NCI-H446 treated with DMSO at 0.1 percent for 48 hours (cell line): ENCODE data around the gene KCNMA1.
A peak's percentile ranks its signal among the peaks of the same experiment; 100 is the strongest.

Experiments used
- DNase-seq: peaks from one replicate; lab custom pipeline; 2025; lab: John Stamatoyannopoulos, UW

Gene KCNMA1

DNA sequence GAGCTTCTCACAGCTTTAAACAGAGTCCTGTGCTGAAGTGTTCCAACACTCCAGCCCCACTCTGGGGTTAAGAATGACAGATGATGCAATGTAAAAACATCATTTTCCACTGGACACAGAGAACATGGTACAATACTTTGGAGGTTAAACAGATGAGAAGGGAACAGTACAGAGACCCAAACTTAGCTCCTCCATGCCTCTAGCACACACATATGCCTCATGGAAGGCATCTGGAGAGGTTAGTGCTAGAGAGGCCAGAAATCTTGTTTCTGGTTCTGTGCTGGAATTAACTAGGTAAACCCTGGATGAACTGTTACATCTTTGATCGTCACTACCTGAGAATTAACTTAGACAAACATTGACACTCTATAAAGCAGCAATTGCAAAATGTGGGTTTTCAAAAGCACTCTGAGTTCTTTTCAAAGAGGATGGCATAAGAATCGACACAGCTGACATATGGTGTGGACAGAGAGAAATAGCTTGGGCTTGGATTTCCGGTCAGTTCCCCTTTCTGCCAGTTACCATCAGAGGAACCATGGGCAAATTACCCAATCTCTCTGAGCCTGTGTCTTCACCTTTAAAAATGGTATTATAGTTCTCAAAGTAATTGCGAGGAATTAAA is 81.9 kb downstream of the KCNMA1 start:
- no peak for DNase-seq

GRCh38 chr10:77554996-77555397 is 82.6 kb downstream of the KCNMA1 start:
- DNase-seq, result no peak

DNA sequence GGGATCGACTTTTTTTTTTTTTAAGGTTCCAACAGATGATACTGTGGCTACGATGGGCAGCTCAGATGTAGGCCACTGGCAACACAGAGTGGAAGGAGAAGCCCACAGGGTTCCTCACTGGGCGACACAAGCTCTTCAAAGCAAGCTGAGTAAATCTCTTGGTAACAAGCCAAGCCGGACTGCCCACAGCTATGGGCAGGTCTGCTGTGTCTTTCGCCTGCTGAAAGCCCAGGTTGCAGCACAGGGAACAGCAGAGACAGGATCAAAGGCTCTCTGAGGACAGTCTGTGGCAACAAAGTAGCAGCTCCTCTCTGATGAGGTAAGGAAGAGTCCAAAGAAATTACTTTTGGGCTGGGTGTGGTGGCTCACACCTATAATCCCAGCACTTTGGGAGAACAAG is 83.6 kb downstream of the KCNMA1 start:
- DNase-seq, result no peak

GRCh38 chr10:77553311-77553710 is 84.3 kb downstream of the KCNMA1 start:
- no peak for DNase-seq

- no peak for DNase-seq
Measured at GRCh38 chr10:77552252-77552651, 85.4 kb downstream of the KCNMA1 start.

- no peak for DNase-seq
Measured at GRCh38 chr10:77550378-77550777, 87.2 kb downstream of the KCNMA1 start.

GRCh38 chr10:77548671-77549070 is 88.9 kb downstream of the KCNMA1 start:
- DNase-seq, result no peak

DNA sequence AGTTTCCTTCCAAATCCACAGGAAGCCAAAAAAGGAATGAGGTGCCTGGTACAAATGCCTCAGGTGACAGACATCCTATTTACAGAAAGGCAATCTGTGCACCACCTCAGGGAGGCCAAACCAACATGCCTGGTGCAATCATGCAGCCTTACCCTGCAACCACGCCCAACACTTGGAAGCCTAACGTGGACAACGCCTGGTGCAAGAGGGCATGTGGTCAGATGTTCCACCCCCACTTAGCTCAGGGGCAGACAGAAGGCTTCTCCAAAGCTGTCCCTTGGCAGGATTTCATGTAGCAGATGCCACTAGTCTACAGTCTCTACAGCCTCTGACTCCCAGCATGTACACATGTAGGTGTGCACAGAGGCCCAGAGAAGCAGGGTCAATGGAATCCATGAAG is 89.5 kb downstream of the KCNMA1 start:
- no peak for DNase-seq

DNA sequence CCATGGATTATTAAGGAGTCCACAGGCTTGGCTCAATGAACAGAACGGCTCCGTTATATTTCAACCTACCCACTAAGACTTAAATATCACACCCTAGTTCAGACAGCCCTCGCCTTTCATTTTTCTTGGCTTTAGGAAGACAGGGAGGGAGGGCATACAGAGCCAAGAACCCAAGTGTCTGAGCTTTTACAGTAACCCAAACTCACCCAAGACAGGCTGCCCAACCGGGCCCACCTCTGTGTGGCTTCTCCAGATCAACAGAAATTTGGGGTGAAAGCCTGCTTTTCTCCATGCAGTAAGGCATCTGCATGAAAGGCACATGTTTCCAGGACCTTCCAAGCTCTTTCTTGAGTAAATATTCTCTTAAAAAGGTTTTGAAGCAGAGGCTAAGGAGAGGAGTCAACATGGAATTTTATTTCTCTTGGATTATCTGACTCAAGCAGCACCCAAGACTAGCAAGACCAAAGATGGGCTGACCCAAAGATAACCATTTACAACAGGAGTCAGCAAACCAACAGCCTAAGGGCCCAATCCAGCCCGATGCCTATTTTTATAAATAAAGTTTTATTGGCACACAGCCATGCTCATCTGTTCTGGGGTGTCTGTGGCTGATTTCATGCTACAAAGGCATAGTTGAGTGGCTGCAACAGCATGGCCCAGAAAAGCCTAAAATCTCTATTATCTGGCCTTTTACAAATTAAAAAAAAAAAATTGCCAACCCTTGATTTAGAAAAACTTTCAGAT is 90.1 kb downstream of the KCNMA1 start:
- no peak for DNase-seq

DNA sequence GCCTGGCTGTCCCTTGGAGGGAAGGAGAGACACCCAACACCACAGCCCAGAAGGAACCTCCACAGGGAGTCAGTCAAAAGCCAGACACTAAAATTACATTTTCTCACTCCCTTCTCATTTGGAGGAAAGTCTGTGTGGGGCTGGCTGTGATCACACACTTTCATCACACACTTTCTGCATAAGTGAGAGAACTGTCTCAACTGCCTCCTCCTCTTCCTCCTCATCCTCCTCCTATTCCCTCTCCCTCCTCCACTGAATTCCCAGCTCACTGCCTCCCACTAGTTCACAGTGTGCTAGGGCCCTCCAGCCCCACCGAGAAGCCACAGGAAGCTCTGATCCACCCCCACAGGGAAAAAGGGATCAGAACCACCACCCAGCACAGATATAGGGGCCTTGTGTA is 91.6 kb downstream of the KCNMA1 start:
- DNase-seq, result no peak

DNA sequence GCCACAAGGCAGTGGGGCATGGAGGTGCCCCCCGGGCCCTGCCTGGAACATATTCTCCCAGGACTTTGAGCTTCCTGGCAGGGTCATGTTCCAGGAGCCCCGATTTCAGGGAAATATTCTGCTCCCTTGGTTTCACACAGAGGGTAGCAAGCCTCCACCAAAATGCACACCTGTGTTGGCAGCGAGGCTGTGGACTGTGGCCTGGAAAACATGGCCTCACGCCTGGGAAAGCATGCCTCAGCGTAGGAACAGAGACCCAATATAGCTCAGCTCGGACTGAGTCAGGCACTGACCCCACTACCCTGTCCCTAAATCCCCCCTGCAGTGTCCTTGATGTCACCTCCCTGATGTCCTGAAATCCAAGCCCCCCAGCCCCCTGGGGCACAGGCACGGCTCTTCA is 92.0 kb downstream of the KCNMA1 start:
- DNase-seq, result no peak

DNA sequence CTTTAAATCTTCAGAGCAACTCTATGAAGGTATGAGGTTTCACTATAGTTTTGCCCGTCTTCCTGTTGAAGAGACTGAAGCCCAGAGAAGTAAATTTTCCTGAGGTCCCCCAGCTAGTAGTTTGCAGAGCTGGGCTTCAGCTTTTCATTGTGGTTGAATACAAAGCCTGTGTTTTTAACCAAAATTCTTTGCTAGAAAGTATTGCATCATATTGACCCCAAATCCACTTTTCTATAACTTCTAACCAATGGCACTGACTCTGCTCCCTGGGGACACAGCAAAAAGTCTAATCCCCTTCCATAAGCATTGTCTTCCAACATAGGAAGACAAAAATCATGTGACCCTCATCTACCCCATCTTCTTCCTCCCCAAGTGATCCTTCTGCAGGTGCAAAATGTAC is 93.0 kb downstream of the KCNMA1 start:
- DNase-seq, result no peak

DNA sequence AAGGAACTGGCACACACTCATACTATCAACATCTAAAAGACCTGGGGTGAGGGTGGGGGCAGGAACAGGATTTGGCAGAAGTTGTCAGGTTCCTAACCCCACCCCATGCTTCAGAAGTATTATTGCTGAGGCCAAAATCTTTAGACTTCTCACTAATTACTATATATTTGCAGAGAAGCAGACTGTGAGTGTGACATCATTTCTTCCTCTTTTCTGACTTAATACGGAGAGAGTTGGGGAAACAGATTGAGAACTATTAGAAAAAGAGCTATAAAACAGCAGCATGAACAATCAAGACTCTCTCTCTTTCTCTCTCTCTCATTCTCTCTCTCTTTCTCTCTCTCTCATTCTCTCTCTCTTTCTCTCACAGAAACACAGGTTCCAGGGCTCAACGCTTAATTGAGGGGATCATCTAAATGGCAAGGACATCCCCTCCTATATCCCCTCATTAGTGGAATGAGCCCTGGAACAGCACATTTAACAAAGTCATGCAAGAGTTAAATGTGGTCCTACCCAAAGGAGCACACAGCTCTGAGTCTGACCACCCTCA is 94.8 kb downstream of the KCNMA1 start:
- DNase-seq, result no peak

DNA sequence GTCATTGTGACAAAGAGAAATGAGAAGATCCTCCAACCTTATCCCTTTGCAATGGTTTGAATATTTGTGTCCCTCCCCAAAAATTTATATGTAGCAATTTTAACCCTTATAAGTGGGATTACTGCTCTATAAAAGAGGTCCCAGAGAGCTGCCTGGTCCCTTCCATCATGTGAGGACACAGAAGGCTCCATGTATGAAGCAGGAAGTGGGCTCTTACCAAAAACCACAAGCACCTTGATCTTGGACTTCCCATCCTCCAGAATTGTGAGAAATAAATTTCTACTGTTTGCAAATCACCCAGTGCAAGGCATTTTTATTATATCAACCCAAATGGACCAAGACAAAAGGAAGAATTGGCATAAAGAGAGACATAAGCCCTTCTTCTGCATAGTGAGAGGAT is 95.7 kb downstream of the KCNMA1 start:
- no peak for DNase-seq

DNA sequence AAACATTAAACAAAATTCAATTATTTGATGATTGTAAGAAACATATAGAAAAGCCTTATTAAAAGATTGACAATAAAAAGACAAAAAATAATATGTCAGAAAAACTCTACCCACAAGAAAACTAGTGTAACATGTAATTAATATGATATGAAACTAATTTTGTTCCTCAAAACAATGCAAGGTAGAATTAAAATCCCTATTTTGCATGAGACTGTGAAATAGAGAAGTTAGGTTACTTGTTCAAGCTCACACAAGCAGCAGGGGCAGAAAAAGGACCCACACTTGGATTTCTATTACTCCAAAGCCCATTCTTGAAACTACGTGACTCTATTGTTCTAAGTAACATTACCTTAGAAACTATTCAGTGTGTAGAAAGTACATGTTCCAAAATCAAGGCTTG is 96.4 kb downstream of the KCNMA1 start:
- DNase-seq, result no peak

DNA sequence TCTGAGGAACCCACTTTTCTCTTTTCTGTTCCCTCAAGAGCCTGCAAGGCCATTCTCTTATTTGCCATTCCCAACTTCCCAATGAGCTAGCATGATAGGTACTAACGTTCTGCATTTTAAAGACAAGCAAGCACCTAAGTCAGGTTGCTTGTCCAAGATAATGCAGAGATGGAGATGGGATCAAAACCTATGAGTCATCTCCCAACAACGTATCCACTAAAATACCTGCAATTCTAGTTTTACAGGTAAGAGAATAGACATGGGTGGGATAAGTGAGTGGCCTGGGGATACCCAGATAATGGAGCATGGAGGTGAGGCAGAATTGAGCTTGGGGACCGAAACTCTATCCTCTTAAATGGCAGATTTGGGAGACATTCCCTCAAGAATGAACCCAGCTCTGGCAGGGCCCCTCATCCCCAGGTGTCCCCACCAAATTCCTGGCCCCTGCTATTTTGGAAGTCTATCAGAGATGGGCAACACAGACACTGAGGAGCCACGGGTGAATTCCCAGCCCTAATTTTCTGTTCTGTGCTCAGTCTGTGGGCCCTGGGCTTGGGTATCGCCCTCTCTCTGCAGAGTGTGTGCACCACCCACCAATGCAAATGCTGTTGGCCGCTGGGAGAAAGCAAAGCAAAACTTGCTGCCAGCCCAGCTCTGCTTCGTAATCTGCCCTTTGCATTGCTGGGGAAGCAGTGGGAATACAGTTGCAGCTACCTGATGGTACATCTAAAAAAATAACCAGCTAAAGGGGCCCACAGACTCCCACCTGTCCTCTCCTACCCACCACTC is 98.3 kb downstream of the KCNMA1 start:
- DNase-seq, result no peak

DNA sequence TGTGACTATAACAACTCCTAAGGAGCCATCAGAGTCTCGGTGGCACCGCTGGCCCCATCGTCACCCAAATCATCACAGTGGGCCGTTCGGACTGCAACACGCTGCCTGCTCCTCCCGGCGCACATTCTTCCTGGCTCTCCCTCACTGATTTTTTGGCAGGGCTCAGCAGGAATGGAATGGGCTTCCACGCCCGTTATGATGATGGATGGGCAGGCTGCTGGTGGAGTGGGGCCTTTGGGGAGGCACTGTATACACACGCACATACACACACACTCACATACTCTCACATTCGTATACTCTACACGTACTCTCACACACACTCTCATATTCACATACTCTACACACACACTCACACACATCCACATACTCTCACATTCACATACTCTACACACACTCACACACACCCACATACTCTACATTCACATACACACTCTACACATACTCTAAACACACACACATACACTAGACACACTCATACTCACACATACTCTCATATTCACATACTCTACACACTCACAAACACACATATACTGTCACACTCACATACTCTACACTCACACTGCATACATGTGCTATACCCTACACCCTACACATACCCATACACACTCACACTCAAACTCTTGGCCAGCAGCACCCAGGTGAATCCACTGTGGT is 99.8 kb downstream of the KCNMA1 start:
- DNase-seq, result peak; percentile 29

DNA sequence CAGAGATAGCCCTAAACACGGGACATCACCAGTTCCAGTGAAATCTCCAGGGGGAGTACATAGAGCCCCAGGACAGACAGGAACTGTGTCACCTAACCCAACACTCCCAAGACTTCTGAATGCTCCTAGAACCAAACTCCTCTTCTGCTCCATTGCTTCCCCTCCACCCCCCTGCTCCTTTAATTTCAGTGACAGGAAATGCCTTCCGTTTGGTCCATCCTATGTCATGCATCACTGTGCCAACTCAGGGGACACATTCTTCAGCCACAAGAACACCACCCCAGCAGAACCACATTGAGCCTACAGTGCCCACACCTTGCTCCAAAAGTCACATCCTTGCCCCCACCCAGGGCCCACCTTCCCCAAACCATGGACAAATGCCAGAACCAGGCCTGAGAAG is 100.5 kb downstream of the KCNMA1 start:
- no peak for DNase-seq

DNA sequence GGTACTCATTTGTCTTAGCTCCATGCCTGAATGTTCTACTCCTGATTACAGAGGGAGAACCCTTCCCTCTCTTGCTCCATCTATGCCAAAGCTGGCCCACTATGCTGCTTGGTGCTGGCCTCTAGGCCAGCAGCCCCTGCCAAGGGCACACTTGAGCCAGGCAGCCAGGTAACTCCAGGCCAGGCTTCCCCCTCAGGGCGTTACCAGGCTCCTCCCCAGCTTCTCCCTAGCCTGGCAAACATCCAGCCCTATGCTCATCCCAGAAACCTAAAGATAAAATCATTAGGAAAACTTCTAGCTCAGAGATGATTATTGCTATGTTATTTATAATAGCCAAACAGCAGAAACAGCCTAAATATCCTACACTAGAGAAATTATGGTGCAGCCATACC is 103.7 kb downstream of the KCNMA1 start:
- DNase-seq, result peak; percentile 58

DNA sequence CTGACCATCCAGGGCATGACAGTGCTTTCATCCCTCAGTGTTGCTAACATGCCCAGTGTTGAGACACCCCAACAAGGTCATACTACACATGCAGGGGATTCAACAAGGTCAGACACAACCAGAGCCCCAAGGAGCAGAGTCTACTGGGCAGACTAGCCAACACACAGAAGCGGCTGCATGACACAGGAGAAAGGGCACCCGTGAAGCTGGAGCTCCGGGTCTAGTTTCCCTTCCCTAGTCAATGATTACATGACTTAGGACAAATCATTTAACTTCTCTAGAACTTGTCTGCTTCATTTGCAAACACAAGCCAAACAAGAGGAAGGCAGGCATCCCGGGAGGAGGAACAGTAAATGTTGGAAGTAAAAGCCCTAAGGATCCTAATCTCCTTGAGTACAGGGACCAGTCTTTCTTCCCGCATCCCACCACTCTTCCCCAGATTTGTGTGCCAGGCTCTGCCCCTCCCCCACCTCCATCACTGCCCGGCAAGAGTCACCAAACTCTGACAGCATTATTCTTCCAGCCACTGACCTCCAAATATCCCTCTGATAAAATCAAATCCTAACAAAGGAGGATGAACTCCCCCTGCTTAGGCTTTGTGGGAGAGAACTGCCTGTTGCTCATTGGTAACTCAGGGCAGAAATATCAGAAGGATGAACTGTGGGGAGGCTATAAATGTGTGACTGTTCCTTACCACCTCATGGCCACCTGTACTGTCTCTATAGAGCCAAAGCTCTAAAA is 104.3 kb downstream of the KCNMA1 start:
- no peak for DNase-seq

DNA sequence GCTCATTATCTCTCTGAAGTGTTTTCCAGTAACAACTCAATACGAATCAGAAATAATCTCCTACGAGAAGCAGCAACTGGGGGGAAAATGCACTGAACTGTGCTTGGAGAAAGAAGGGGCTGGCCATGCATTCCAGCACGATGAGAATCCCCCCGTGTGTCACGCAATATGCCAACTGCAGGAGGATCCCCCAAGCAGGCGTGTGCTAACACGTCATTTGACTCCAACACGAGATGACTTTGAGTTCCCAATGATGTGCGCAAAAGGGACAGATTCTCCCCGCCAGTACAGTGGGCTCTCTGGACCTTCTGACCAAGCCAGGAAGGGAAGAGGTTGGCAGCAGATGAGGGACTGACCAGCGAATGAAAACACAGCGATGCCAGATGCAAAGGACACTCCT is 105.5 kb downstream of the KCNMA1 start:
- DNase-seq, result no peak
